HL-60 (cell line): ENCODE measurements around the gene ABCC8.

Experiments used
- DNase-seq, 2 experiments: peaks; one replicate each; pipeline ENCODE4 v3.0.0-alpha.2; 2010 to 2020; ENCODE audit warnings: low read depth in 1 of 2, low spot score in 1 of 2
- H3K27ac ChIP-seq: fragments of 250-450 bp; sonication (Bioruptor Pico); replicated peaks from 2 replicates; pipeline ENCODE4 v1.5.1; 2020; ENCODE audit warnings: mild to moderate bottlenecking, moderate library complexity
- H3K27me3 ChIP-seq: fragments of 250-450 bp; sonication (Bioruptor Pico); 2 replicates; pipeline ENCODE4 v1.5.1; 2021; ENCODE audit warnings: mild to moderate bottlenecking, moderate library complexity; ENCODE audit not compliant: insufficient read depth, poor library complexity, severe bottlenecking
- H3K4me3 ChIP-seq: replicated peaks from 2 replicates; pipeline ENCODE4 v1.5.1; 2011; ENCODE audit warnings: mild to moderate bottlenecking, control low read depth, low read length; ENCODE audit not compliant: insufficient read depth
- CTCF ChIP-seq: IDR thresholded peaks from one replicate; pipeline ENCODE4 v1.5.1; 2011; ENCODE audit warnings: low read length, control low read depth, inconsistent platforms; ENCODE audit not compliant: insufficient read depth
- GABPA ChIP-seq: IDR thresholded peaks from 2 replicates; pipeline ENCODE4 v1.6.1; 2012; ENCODE audit warnings: low read depth
- POLR2AphosphoS5 ChIP-seq: IDR thresholded peaks from 2 replicates; pipeline ENCODE4 v1.6.1; 2012; ENCODE audit warnings: low read depth
- SPI1 ChIP-seq: IDR thresholded peaks from 2 replicates; pipeline ENCODE4 v1.6.1; 2012; ENCODE audit warnings: low read depth, mild to moderate bottlenecking, borderline replicate concordance
- TF ChIP-seq, protein P1 (sequence below): IDR thresholded peaks from 2 replicates; pipeline ENCODE4 v1.6.1; 2012; ENCODE audit warnings: low read depth; ENCODE audit not compliant: insufficient replicate concordance

Gene ABCC8

DNA sequence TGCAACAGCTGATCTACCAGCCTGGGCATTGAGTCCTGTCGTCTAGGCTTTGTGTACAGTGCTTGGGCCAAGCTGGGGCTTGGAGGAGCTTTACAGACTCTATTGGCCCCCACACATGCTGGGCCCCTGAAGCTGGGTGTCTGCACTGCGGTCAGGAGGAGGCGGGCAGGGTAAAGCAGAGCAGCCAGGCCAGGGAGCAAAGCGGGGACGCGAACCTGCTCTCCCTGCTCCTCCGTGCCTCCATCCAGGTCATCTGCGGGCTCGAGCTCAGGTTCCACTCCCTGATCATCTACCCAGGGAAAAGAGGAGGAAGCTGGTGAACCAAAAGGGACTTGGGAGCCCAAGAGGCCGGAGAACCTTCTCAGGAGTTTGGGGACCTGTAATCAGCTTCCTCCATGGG is 40.5 kb upstream of the ABCC8 start:
- Histone ChIP-seq H3K27ac (no peak overlapping the region), H3K4me3 (no peak overlapping the region), H3K27me3 (peaks cover under 1% of the 10 kb centered on the region)
- DNase-seq = no peak
- TF ChIP-seq, protein P1, sequence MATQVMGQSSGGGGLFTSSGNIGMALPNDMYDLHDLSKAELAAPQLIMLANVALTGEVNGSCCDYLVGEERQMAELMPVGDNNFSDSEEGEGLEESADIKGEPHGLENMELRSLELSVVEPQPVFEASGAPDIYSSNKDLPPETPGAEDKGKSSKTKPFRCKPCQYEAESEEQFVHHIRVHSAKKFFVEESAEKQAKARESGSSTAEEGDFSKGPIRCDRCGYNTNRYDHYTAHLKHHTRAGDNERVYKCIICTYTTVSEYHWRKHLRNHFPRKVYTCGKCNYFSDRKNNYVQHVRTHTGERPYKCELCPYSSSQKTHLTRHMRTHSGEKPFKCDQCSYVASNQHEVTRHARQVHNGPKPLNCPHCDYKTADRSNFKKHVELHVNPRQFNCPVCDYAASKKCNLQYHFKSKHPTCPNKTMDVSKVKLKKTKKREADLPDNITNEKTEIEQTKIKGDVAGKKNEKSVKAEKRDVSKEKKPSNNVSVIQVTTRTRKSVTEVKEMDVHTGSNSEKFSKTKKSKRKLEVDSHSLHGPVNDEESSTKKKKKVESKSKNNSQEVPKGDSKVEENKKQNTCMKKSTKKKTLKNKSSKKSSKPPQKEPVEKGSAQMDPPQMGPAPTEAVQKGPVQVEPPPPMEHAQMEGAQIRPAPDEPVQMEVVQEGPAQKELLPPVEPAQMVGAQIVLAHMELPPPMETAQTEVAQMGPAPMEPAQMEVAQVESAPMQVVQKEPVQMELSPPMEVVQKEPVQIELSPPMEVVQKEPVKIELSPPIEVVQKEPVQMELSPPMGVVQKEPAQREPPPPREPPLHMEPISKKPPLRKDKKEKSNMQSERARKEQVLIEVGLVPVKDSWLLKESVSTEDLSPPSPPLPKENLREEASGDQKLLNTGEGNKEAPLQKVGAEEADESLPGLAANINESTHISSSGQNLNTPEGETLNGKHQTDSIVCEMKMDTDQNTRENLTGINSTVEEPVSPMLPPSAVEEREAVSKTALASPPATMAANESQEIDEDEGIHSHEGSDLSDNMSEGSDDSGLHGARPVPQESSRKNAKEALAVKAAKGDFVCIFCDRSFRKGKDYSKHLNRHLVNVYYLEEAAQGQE = no peak
- TF ChIP-seq GABPA (no peak), SPI1 (no peak), CTCF (no peak), POLR2AphosphoS5 (no peak)

DNA sequence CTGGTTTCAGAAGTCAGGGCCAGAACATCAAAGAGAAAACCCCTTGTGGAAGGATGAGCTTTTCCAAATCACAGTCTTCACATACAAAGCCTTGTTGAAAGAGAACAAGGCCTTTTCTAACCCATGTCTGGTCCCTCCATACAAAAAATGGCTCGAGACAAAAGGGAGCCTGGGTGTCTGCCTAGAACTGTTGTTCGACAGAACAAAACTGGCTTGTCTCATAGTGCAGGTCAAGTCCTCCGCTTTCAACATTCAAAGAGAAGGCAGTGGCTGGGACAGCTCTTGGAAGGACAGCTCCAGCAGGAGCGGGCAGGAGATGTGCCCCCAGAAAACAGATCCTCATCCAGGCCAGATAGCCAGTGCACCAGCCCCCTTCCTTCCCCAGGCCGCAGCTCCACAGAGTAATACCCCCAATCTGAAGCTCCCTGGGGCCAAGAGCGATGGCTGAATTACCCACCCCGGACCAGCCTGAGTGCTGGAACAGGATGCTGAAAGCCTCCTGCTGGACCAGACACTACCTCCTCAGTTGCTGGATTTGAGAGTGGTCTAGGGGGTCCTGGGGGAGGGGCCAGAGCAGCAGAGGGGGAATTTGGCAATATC is 40.0 kb upstream of the ABCC8 start:
- no peak for DNase-seq
- no peak overlapping the region for H3K4me3 ChIP-seq
- TF ChIP-seq POLR2AphosphoS5 = no peak
- no peak for TF ChIP-seq CTCF
- H3K27ac ChIP-seq = no peak overlapping the region
- H3K27me3 ChIP-seq = peaks cover 2% of the 10 kb centered on the region

GRCh38 chr11:17515443-17516176 is 39.0 kb upstream of the ABCC8 start:
- DNase-seq = no peak
- H3K27ac ChIP-seq = no peak overlapping the region

More at GRCh38 chr11:17515443-17516176, 39.0 kb upstream of the ABCC8 start:
- TF ChIP-seq SPI1 (no peak), CTCF (no peak), GABPA (no peak), POLR2AphosphoS5 (no peak)
- TF ChIP-seq, protein P1 = no peak
- Histone ChIP-seq H3K4me3 (no peak overlapping the region), H3K27me3 (peaks cover 2% of the 10 kb centered on the region)
